ENCODE measurements around the gene HSPG2. TPM values are rescaled to one million over a fixed set of nuclear protein-coding genes. Genes with fewer than 3 reads are reported as not detected.

HSPG2 gene
- total RNA-seq, 1 donor from 2014 or later, result 152 TPM

DNA sequence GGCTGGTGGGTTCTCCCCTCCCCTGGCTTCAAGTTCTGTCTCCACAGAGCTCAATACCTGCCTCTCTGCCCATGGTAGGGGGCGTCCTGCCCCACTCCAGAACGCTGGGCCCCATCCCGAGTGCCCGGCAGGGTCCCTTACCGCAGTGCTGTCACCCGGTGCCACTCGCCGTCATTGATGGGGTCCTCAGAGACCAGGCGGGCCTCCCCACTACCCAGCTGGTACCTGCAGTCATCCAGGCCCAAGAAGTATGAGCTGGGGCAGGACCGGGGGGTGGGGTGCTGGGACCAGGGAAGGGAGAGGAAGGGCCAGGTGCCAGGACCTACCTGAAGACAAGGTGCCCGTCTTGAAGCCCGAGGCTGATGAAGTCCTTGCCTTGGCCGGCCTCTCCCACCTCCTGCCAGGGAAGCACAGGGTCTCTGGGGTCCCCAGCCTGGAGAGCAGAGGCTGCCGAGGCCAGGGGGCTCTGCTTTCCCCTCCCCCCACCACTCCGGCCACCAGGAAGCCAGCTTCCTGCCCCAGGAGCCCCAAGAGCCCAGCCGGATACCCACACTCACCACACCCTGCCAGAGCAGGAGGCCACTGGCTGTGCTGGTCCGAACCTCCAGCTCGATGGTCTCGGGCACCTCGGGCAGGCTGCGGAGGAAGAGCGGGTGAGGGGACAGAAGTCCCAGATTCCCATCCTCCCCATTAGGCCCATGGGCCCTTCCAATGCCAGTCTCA lies 113.0 kb downstream of the HSPG2 start:
- peaks cover 0 to 2% (median 0%) of the 10 kb centered on the region in 3 donors for H3K4me1 ChIP-seq (ENCODE audit: control insufficient read depth in 3 of 3, insufficient read depth in 3 of 3, low read length in 3 of 3)
- peaks cover 33 to 52% (median 45%) of the 10 kb centered on the region in 3 donors for H3K36me3 ChIP-seq (ENCODE audit: control insufficient read depth in 3 of 3, insufficient read depth in 3 of 3, low read length in 3 of 3)
- no peaks in the 10 kb centered on the region for H3K27me3 ChIP-seq (ENCODE audit: control insufficient read depth in 3 of 3, insufficient read depth in 3 of 3, low read length in 3 of 3)
- no peak overlapping the region for H3K4me3 ChIP-seq (ENCODE audit: low read length in 3 of 3)
- H3K9me3 ChIP-seq (ENCODE audit: control insufficient read depth in 3 of 3, low read length in 3 of 3), result no peaks in the 10 kb centered on the region
- no peak overlapping the region for H3K9ac ChIP-seq (ENCODE audit: low read depth in 1 of 3, low read length in 3 of 3)
- H3K27ac ChIP-seq (ENCODE audit: low read depth, low read length), result no peak overlapping the region

DNA sequence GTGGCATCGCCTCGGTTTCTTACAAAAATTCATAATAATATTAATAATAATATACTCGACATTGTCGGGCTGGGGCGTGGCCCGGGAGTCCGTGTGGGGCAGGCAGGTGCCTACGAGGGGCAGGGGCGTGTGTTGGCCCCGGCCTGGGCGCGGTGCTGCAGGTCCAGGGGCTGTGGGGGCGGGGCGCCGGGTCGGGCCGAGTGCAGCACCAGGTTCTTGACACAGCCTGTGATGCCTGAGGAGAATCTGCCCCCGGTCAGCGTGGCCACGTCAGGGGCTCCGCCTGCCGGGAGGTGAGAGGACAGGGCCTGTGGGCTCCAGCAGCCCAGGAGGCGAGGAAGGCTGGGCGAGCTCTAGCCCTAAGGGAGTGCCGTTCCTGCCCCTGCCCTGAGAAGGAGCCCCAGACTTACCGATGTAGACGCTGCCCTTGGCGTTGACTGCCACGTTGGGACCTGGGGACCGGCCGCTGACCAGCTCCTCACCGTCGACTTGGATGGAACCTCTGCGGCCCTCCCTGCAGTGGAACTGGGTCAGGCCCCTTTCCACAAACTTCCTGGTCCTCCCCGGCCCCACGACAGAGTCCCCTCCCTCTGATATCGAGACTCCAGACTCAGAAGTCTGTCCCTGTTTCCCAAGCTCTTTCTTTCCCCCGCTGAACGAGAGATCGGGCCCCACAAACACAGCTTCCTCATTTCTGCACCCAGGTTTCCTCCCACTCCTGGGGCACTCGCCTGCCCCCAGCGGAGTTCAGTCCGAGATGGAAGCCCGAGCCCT lies 113.7 kb downstream of the HSPG2 start:
- Histone ChIP-seq H3K9me3 (ENCODE audit: control insufficient read depth in 3 of 3, low read length in 3 of 3) (no peaks in the 10 kb centered on the region), H3K36me3 (ENCODE audit: control insufficient read depth in 3 of 3, insufficient read depth in 3 of 3, low read length in 3 of 3) (peaks cover 26 to 44% (median 38%) of the 10 kb centered on the region in 3 donors), H3K9ac (ENCODE audit: low read depth in 1 of 3, low read length in 3 of 3) (no peak overlapping the region), H3K4me1 (ENCODE audit: control insufficient read depth in 3 of 3, insufficient read depth in 3 of 3, low read length in 3 of 3) (peaks cover 0 to 3% (median 0%) of the 10 kb centered on the region in 3 donors), H3K4me3 (ENCODE audit: low read length in 3 of 3) (no peak overlapping the region), H3K27ac (ENCODE audit: low read depth, low read length) (no peak overlapping the region), H3K27me3 (ENCODE audit: control insufficient read depth in 3 of 3, insufficient read depth in 3 of 3, low read length in 3 of 3) (no peaks in the 10 kb centered on the region)

GRCh38 chr1:21822349-21822748 lies 114.8 kb downstream of the HSPG2 start:
- peaks cover 0 to 4% (median 0%) of the 10 kb centered on the region in 3 donors for H3K4me1 ChIP-seq (ENCODE audit: control insufficient read depth in 3 of 3, insufficient read depth in 3 of 3, low read length in 3 of 3)
- peaks cover 17 to 35% (median 30%) of the 10 kb centered on the region in 3 donors for H3K36me3 ChIP-seq (ENCODE audit: control insufficient read depth in 3 of 3, insufficient read depth in 3 of 3, low read length in 3 of 3)
- no peak overlapping the region for H3K9ac ChIP-seq (ENCODE audit: low read depth in 1 of 3, low read length in 3 of 3)
- no peaks in the 10 kb centered on the region for H3K9me3 ChIP-seq (ENCODE audit: control insufficient read depth in 3 of 3, low read length in 3 of 3)
- no peaks in the 10 kb centered on the region for H3K27me3 ChIP-seq (ENCODE audit: control insufficient read depth in 3 of 3, insufficient read depth in 3 of 3, low read length in 3 of 3)
- H3K27ac ChIP-seq (ENCODE audit: low read depth, low read length), result no peak overlapping the region
- H3K4me3 ChIP-seq (ENCODE audit: low read length in 3 of 3), result no peak overlapping the region

- Histone ChIP-seq H3K27me3 (ENCODE audit: control insufficient read depth in 3 of 3, insufficient read depth in 3 of 3, low read length in 3 of 3) (no peaks in the 10 kb centered on the region), H3K4me3 (ENCODE audit: low read length in 3 of 3) (no peak overlapping the region), H3K27ac (ENCODE audit: low read depth, low read length) (no peak overlapping the region), H3K4me1 (ENCODE audit: control insufficient read depth in 3 of 3, insufficient read depth in 3 of 3, low read length in 3 of 3) (peaks cover 0 to 4% (median 0%) of the 10 kb centered on the region in 3 donors), H3K36me3 (ENCODE audit: control insufficient read depth in 3 of 3, insufficient read depth in 3 of 3, low read length in 3 of 3) (peaks cover 15 to 30% (median 26%) of the 10 kb centered on the region in 3 donors), H3K9ac (ENCODE audit: low read depth in 1 of 3, low read length in 3 of 3) (no peak overlapping the region), H3K9me3 (ENCODE audit: control insufficient read depth in 3 of 3, low read length in 3 of 3) (no peaks in the 10 kb centered on the region)
Measured at GRCh38 chr1:21821385-21822019, 115.6 kb downstream of the HSPG2 start.

DNA sequence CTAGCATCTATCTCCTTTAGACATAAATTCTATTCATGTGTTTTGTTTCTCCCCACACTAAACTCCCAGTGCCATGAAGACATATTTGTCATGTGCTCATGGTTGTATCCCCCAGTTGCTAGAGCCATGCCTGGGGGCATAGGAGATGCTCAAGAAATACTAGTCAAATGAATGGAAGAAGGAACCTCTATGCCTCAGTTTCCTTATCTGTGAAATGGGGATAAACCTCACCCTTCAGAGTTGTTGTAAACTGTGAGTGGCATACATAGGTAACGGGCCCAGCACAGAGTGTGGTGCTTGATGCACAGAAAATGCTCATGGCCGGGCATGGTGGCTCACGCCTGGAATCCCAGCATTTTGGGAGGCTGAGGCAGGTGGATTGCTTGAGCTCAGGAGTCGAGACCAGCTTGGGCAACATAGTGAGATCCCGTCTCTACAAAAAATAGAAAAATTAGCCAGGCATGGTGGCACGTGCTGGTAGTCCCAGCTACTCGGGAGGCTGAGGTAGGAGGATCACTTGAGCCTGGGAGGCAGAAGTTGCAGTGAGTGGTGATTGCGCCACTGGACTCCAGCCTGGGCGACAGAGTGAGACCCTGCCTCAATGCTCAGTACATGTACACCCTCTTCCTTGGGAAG lies 116.4 kb downstream of the HSPG2 start:
- Histone ChIP-seq H3K27ac (ENCODE audit: low read depth, low read length) (no peak overlapping the region), H3K27me3 (ENCODE audit: control insufficient read depth in 3 of 3, insufficient read depth in 3 of 3, low read length in 3 of 3) (no peaks in the 10 kb centered on the region), H3K4me3 (ENCODE audit: low read length in 3 of 3) (no peak overlapping the region), H3K9me3 (ENCODE audit: control insufficient read depth in 3 of 3, low read length in 3 of 3) (no peaks in the 10 kb centered on the region), H3K4me1 (ENCODE audit: control insufficient read depth in 3 of 3, insufficient read depth in 3 of 3, low read length in 3 of 3) (peaks cover 0 to 4% (median 0%) of the 10 kb centered on the region in 3 donors), H3K36me3 (ENCODE audit: control insufficient read depth in 3 of 3, insufficient read depth in 3 of 3, low read length in 3 of 3) (peaks cover 15 to 28% (median 23%) of the 10 kb centered on the region in 3 donors), H3K9ac (ENCODE audit: low read depth in 1 of 3, low read length in 3 of 3) (no peak overlapping the region)

DNA sequence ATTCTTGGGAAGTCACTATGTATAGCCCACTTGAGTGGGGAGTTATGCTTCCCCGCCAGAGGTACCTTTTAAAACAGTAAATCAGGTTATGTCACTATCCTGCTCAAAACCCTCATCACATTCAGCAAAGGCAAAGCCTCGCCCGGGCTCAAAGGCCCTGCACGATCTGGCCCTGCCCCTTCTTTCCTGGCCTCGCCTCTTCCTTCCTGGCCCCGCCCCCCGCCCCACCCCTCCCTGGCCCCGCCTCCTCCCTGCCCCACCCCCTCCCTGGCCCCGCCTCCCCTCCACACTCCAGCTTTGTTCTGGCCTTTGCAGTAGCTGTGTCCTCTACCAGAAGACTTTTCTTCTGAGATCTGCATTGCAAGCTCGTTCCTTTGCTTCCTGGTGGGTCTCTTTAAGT lies 118.5 kb downstream of the HSPG2 start:
- Histone ChIP-seq H3K9ac (ENCODE audit: low read depth in 1 of 3, low read length in 3 of 3) (no peak overlapping the region), H3K9me3 (ENCODE audit: control insufficient read depth in 3 of 3, low read length in 3 of 3) (no peaks in the 10 kb centered on the region), H3K4me3 (ENCODE audit: low read length in 3 of 3) (no peak overlapping the region), H3K4me1 (ENCODE audit: control insufficient read depth in 3 of 3, insufficient read depth in 3 of 3, low read length in 3 of 3) (peaks cover 0 to 2% (median 0%) of the 10 kb centered on the region in 3 donors), H3K36me3 (ENCODE audit: control insufficient read depth in 3 of 3, insufficient read depth in 3 of 3, low read length in 3 of 3) (peaks cover 5 to 14% (median 7%) of the 10 kb centered on the region in 3 donors), H3K27me3 (ENCODE audit: control insufficient read depth in 3 of 3, insufficient read depth in 3 of 3, low read length in 3 of 3) (peaks cover 0 to 14% (median 7%) of the 10 kb centered on the region in 3 donors), H3K27ac (ENCODE audit: low read depth, low read length) (no peak overlapping the region)

DNA sequence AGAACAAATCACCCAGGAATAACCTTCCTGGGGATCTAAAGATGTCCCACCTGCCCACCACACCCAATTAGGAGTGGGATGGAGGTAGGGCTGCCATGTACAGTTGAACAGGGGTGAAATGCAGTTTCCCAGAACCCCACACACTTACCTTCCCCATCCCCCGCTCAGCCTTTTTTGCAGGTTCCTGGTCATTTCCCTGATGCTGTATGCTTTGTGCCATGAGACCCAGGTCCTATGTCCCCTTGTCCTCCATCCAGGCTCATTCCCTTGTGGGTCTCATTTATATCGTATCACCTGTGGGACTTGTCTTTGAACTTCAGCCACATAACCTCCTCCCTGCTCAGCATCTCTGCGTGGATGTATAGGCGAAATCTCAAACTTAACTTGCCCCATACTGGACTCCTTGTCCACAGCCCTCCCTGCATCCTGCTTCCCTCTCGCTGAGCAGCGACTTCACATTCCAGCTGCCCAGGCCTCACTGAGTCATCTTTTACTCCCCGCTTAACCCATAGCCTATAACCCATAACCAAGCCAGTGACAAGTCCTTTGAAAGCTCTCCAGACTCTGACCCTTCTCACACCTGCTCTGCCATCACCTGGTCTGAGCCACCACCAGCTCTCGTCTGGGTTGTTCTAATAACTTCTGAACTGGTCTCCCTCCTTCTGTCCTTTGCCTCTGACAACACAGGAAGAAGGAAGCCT lies 120.4 kb downstream of the HSPG2 start:
- Histone ChIP-seq H3K36me3 (ENCODE audit: control insufficient read depth in 3 of 3, insufficient read depth in 3 of 3, low read length in 3 of 3) (peaks cover 0 to 6% (median 5%) of the 10 kb centered on the region in 3 donors), H3K9me3 (ENCODE audit: control insufficient read depth in 3 of 3, low read length in 3 of 3) (no peaks in the 10 kb centered on the region), H3K4me1 (ENCODE audit: control insufficient read depth in 3 of 3, insufficient read depth in 3 of 3, low read length in 3 of 3) (peaks cover 0 to 5% (median 3%) of the 10 kb centered on the region in 3 donors), H3K27ac (ENCODE audit: low read depth, low read length) (no peak overlapping the region), H3K27me3 (ENCODE audit: control insufficient read depth in 3 of 3, insufficient read depth in 3 of 3, low read length in 3 of 3) (peaks cover 0 to 18% (median 16%) of the 10 kb centered on the region in 3 donors), H3K4me3 (ENCODE audit: low read length in 3 of 3) (no peak overlapping the region), H3K9ac (ENCODE audit: low read depth in 1 of 3, low read length in 3 of 3) (no peak overlapping the region)

DNA sequence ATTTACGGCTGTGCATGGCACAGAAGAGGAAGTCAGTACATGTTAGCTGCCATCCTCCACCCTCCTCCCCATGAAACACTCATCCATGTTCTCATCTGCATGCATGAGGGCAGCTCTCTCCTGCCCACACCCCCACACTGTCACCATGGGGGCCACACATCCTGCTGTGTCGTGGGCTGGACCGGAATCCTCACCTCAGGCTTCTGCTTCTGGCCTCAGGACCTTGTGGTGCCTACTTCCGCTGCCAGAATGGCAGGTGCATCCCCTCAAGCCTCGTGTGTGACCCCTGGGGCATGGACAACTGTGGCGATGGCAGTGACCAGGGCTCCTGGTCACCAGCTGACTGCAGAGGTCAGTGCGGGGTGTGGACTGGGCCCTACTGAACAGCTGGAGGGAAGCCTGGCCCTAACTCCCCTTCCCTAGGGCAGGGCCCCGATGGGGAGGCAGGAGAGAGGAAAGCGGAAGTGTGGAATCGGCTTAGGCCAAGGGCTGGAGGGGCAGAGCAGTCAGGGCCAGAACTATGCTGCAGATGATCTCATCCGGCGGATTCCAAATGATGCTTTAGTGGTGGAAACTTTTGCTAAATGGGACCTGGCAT lies 121.3 kb downstream of the HSPG2 start:
- Histone ChIP-seq H3K4me1 (ENCODE audit: control insufficient read depth in 3 of 3, insufficient read depth in 3 of 3, low read length in 3 of 3) (peaks cover 0 to 5% (median 3%) of the 10 kb centered on the region in 3 donors), H3K9me3 (ENCODE audit: control insufficient read depth in 3 of 3, low read length in 3 of 3) (no peaks in the 10 kb centered on the region), H3K27ac (ENCODE audit: low read depth, low read length) (no peak overlapping the region), H3K36me3 (ENCODE audit: control insufficient read depth in 3 of 3, insufficient read depth in 3 of 3, low read length in 3 of 3) (no peaks in the 10 kb centered on the region), H3K4me3 (ENCODE audit: low read length in 3 of 3) (no peak overlapping the region), H3K9ac (ENCODE audit: low read depth in 1 of 3, low read length in 3 of 3) (no peak overlapping the region), H3K27me3 (ENCODE audit: control insufficient read depth in 3 of 3, insufficient read depth in 3 of 3, low read length in 3 of 3) (peaks cover 0 to 18% (median 16%) of the 10 kb centered on the region in 3 donors)
